Measurements from ENCODE around the gene HHAT.
"Not testable (repeated sequence)": the region's sequence is repeated elsewhere in the genome, so short reads cannot be mapped to it uniquely, and the experiment has no call there.

The HHAT gene

GRCh38 chr1:210315529-210315928 lies 13.2 kb upstream of the HHAT start:
- DNase-seq: no peak

- DNase-seq: no peak
Observed at GRCh38 chr1:210321131-210321530, 7.6 kb upstream of the HHAT start.

- DNase-seq: no peak
Observed at GRCh38 chr1:210321552-210321951, 7.2 kb upstream of the HHAT start.

- DNase-seq: no peak
Observed at GRCh38 chr1:210323957-210324356, 4.7 kb upstream of the HHAT start.

- DNase-seq: no peak
Observed at GRCh38 chr1:210325026-210325670, 3.6 kb upstream of the HHAT start.

GRCh38 chr1:210328032-210328745 lies 513 bp upstream of the HHAT start:
- no peak for DNase-seq

- no peak for DNase-seq
Observed at GRCh38 chr1:210330279-210330866, 1.7 kb downstream of the HHAT start.

GRCh38 chr1:210332233-210332632 lies 3.5 kb downstream of the HHAT start:
- DNase-seq: no peak

- no peak for DNase-seq
Observed at GRCh38 chr1:210332719-210333398, 4.2 kb downstream of the HHAT start.

- DNase-seq: no peak
Observed at GRCh38 chr1:210335001-210335400, 6.3 kb downstream of the HHAT start.

- no peak for DNase-seq
Observed at GRCh38 chr1:210336362-210336761, 7.7 kb downstream of the HHAT start.

GRCh38 chr1:210339500-210339899 lies 10.8 kb downstream of the HHAT start:
- no peak for DNase-seq

- no peak for DNase-seq
Observed at GRCh38 chr1:210340311-210340710, 11.6 kb downstream of the HHAT start.

- DNase-seq: no peak
Observed at GRCh38 chr1:210340841-210341240, 12.1 kb downstream of the HHAT start.

- DNase-seq: no peak
Observed at GRCh38 chr1:210342986-210343780, 14.5 kb downstream of the HHAT start.

- DNase-seq: no peak
Observed at GRCh38 chr1:210344706-210345105, 16.0 kb downstream of the HHAT start.

- no peak for DNase-seq
Observed at GRCh38 chr1:210347112-210347511, 18.4 kb downstream of the HHAT start.

GRCh38 chr1:210351496-210351895 lies 22.8 kb downstream of the HHAT start:
- no peak for DNase-seq

GRCh38 chr1:210352575-210352974 lies 23.9 kb downstream of the HHAT start:
- DNase-seq: no peak

- DNase-seq: not testable (repeated sequence)
Observed at GRCh38 chr1:210354305-210354704, 25.6 kb downstream of the HHAT start.

GRCh38 chr1:210358626-210359025 lies 29.9 kb downstream of the HHAT start:
- no peak for DNase-seq

- no peak for DNase-seq
Observed at GRCh38 chr1:210359255-210359654, 30.6 kb downstream of the HHAT start.

Measured in NK-92 treated with Interleukin-12 subunit alpha and Interleukin-12 subunit beta, amount 100 ng/mL, for 24 hours (cell line).